Neuronal stem cell (in vitro differentiated cells): Measurements from ENCODE around the gene ARMH1.

Source experiments
- DNase-seq: peaks from one replicate; pipeline ENCODE4 v3.0.0-alpha.2; 2013; ENCODE audit warnings: low spot score
- H2AFZ ChIP-seq: one replicate; pipeline ENCODE4 v1.6.1; 2013; ENCODE audit warnings: mild to moderate bottlenecking, low read length, inconsistent platforms
- H2AK5ac ChIP-seq: 2 replicates; pipeline ENCODE4 v1.6.1; 2013; ENCODE audit warnings: low read depth, mild to moderate bottlenecking, inconsistent platforms, low read length, moderate library complexity, mixed read lengths
- H2BK120ac ChIP-seq: 2 replicates; pipeline ENCODE4 v1.6.1; 2013; ENCODE audit warnings: low read depth, mild to moderate bottlenecking, inconsistent platforms, low read length, moderate library complexity, mixed read lengths
- H2BK12ac ChIP-seq: one replicate; pipeline ENCODE4 v1.6.1; 2013; ENCODE audit warnings: low read length, inconsistent platforms
- H2BK15ac ChIP-seq: 2 replicates; pipeline ENCODE4 v1.6.1; 2013; ENCODE audit warnings: mild to moderate bottlenecking, low read length, inconsistent platforms, mixed read lengths
- H2BK5ac ChIP-seq: one replicate; pipeline ENCODE4 v1.6.1; 2013; ENCODE audit warnings: inconsistent platforms, mild to moderate bottlenecking, low read length, moderate library complexity
- H3K14ac ChIP-seq: one replicate; pipeline ENCODE4 v1.6.1; 2013; ENCODE audit warnings: low read length, inconsistent platforms
- H3K18ac ChIP-seq: 2 replicates; pipeline ENCODE4 v1.6.1; 2013; ENCODE audit warnings: low read length, inconsistent platforms
- H3K23ac ChIP-seq: 2 replicates; pipeline ENCODE4 v1.6.1; 2013; ENCODE audit warnings: low read depth, mild to moderate bottlenecking, mixed read lengths, low read length, inconsistent platforms; ENCODE audit not compliant: poor library complexity
- H3K27ac ChIP-seq: replicated peaks from 3 replicates; pipeline ENCODE4 v1.5.1; 2013; ENCODE audit warnings: low read length, inconsistent platforms
- H3K27me3 ChIP-seq, 3 experiments: 2 replicates each; pipeline ENCODE4 v1.6.1; 2013; ENCODE audit warnings: low read length in 3 of 3, mild to moderate bottlenecking in 2 of 3, inconsistent platforms in 1 of 3, low read depth in 1 of 3, mixed read lengths in 1 of 3, moderate library complexity in 1 of 3; ENCODE audit not compliant: control insufficient read depth in 3 of 3, insufficient read depth in 3 of 3
- H3K36me3 ChIP-seq, 2 donors: replicated peaks in 1 of 2; 2 replicates each; pipeline ENCODE4 v1.6.1; 2013; ENCODE audit warnings: low read length in 2 of 2; ENCODE audit not compliant: control insufficient read depth in 2 of 2, insufficient read depth in 2 of 2
- H3K4ac ChIP-seq: 2 replicates; pipeline ENCODE4 v1.6.1; 2013; ENCODE audit warnings: inconsistent platforms, mild to moderate bottlenecking, low read length, moderate library complexity
- H3K4me1 ChIP-seq, 2 donors: 1 replicate in 1 of 2; 2 replicates in 1 of 2; pipeline ENCODE4 v1.6.1; 2013; ENCODE audit warnings: low read length in 2 of 2, low read depth in 1 of 2; ENCODE audit not compliant: control insufficient read depth in 2 of 2, insufficient read depth in 1 of 2
- H3K4me2 ChIP-seq: one replicate; pipeline ENCODE4 v1.6.1; 2013; ENCODE audit warnings: mild to moderate bottlenecking, low read length, inconsistent platforms; ENCODE audit not compliant: insufficient read depth, poor library complexity, severe bottlenecking
- H3K4me3 ChIP-seq, 2 donors: 2 replicates each; pipeline ENCODE4 v1.5.1; 2013; ENCODE audit warnings: low read length in 2 of 2, mild to moderate bottlenecking in 2 of 2, inconsistent platforms in 1 of 2, moderate library complexity in 1 of 2
- H3K79me1 ChIP-seq: one replicate; pipeline ENCODE4 v1.6.1; 2013; ENCODE audit warnings: low read depth, mild to moderate bottlenecking, inconsistent platforms, low read length, moderate library complexity
- H3K9ac ChIP-seq: one replicate; pipeline ENCODE4 v1.6.1; 2013; ENCODE audit warnings: mild to moderate bottlenecking, low read depth, low read length, inconsistent platforms; ENCODE audit not compliant: poor library complexity
- H3K9me3 ChIP-seq, 2 donors: replicated peaks in 1 of 2; 2 replicates each; pipeline versions ENCODE3 to v1.6.1; 2013; ENCODE audit warnings: low read length in 2 of 2, mild to moderate bottlenecking in 2 of 2, inconsistent platforms in 1 of 2, low read depth in 1 of 2, mixed read lengths in 1 of 2, moderate library complexity in 1 of 2; ENCODE audit not compliant: control insufficient read depth in 2 of 2, insufficient read depth in 1 of 2
- H4K8ac ChIP-seq: one replicate; pipeline ENCODE4 v1.6.1; 2013; ENCODE audit warnings: low read depth, mild to moderate bottlenecking, inconsistent platforms, low read length, moderate library complexity
- H4K91ac ChIP-seq: one replicate; pipeline ENCODE4 v1.6.1; 2013; ENCODE audit warnings: low read length, low read depth, mild to moderate bottlenecking, inconsistent platforms; ENCODE audit not compliant: poor library complexity
- WGBS, 2 donors: extraction: QIAGEN DNeasy Blood & Tissue Kit; methylation state at CpG; one replicate each; pipeline ENCODE4 v1.1.7; 2013; ENCODE audit warnings: missing lambda C conversion rate in 2 of 2, mixed read lengths in 1 of 2; ENCODE audit not compliant: insufficient read length in 2 of 2, insufficient replicate concordance in 1 of 2; ENCODE audit errors: extremely low coverage in 2 of 2; 5-methylcytosine and 5-hydroxymethylcytosine counted together

The ARMH1 gene

DNA sequence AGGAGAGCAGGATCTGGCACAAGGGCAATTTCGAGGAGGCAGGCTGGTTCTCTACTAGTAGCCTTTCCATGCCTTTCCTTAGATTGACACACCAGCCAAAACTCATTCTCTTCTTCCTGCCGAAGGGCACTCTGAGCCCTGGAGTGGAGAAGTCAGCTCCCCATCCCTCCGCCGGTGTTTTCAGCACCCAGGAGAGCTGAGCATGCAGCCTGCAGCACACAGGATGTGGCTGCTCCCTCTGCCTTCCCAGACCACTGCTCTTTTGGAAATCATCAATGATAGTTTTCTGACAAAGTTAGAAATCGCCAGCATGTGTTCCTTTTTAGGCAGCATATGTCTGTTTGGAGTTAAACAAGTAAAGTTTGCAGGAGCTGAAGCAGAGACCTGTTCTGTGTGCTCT is 44.8 kb downstream of the ARMH1 start:
- Histone ChIP-seq H3K27ac (no peak overlapping the region), H3K4me1 (peaks cover 0 to 3% of the 10 kb centered on the region in 2 donors), H3K14ac (no peak overlapping the region), H3K4ac (no peak overlapping the region), H2BK5ac (no peak overlapping the region), H3K36me3 (no peaks in the 10 kb centered on the region), H2BK120ac (no peak overlapping the region), H2BK12ac (no peak overlapping the region), H3K79me1 (no peaks in the 10 kb centered on the region), H2BK15ac (no peak overlapping the region), H2AFZ (no peak overlapping the region), H4K91ac (no peak overlapping the region), H3K9ac (no peak overlapping the region), H4K8ac (no peak overlapping the region), H3K4me2 (no peak overlapping the region), H3K18ac (no peak overlapping the region), H3K27me3 (no peaks in the 10 kb centered on the region), H3K23ac (no peak overlapping the region), H3K4me3 (no peak overlapping the region), H3K9me3 (no peaks in the 10 kb centered on the region), H2AK5ac (no peak overlapping the region)
- DNase-seq: no peak
- WGBS, 2 donors: no CpG with 5 or more reads among the region's 5 CpGs

DNA sequence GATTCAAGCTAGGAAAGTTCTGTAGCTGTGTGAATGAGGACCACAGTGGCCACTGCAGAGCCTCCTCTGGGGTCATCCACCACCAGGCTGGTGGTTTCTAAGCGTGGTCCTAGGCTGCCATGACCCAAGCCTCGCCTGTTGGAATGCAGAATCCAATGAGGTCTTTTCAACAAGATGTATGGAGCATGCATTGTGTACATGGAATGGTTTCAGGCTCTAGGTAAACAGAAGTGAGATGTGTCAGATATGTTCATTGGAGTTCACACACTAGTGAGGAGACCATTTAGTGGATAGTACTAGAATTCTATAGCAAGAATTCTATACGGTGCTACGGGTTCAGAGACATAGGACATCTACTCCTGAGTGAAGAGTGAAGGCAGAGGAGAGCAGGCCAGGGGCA is 45.8 kb downstream of the ARMH1 start:
- Histone ChIP-seq H2BK15ac (no peak overlapping the region), H3K79me1 (no peaks in the 10 kb centered on the region), H2AK5ac (no peak overlapping the region), H3K9ac (no peak overlapping the region), H3K9me3 (no peaks in the 10 kb centered on the region), H3K27me3 (no peaks in the 10 kb centered on the region), H3K4me3 (no peak overlapping the region), H2BK120ac (no peak overlapping the region), H3K18ac (no peak overlapping the region), H3K4ac (no peak overlapping the region), H4K8ac (no peak overlapping the region), H3K27ac (no peak overlapping the region), H3K23ac (no peak overlapping the region), H4K91ac (no peak overlapping the region), H3K4me2 (no peak overlapping the region), H2AFZ (no peak overlapping the region), H2BK12ac (no peak overlapping the region), H3K4me1 (peaks cover 0 to 3% of the 10 kb centered on the region in 2 donors), H3K14ac (no peak overlapping the region), H3K36me3 (no peaks in the 10 kb centered on the region), H2BK5ac (no peak overlapping the region)
- DNase-seq: no peak
- no CpG with 5 or more reads among the region's 4 CpGs for WGBS, 2 donors

DNA sequence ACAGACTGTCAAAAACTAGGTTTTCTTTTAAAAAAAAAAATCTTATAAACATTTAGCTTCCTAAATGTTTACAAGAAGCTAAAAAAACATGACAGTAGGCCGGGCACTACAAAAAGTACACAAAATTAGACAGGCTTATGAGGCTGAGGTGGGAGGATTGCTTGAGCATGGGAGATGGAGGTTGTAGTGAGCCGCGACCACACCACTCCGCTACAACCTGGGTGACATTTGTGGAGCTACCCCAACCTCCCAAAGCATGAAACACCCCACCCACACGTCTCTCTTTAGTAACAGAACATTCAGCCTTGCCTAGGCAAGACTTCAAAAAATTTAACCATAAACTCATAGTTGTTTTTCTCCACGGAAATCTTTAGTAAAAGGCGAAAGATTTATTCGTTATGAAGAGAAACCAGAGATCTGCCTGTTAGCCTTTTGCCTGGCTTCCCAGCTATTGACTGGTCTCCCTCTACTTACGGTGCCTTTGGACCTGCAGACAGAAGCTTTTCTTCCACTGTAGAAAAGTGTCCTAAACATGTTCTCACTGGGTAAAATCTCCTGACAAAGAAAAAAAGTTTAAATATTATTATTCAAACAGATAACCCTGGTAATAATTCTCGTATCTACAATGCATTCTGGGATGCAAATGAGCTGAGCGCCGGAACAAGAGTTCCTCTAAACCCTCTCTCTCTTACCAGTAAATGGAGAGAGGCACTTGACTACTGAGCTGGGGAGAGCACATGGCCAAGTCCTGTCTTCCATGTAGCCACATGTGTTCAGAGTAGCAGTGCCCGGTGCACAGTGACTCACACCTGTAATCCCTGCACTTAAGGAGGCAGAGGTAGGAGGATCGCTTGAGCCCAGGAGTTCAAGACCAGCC is 47.2 kb downstream of the ARMH1 start:
- Histone ChIP-seq H3K4me1 (peaks cover 0 to 3% of the 10 kb centered on the region in 2 donors), H3K4ac (no peak overlapping the region), H3K79me1 (no peaks in the 10 kb centered on the region), H2AFZ (peak overlapping the region; percentile 12), H3K18ac (no peak overlapping the region), H2BK120ac (no peak overlapping the region), H4K91ac (no peak overlapping the region), H2BK12ac (no peak overlapping the region), H3K14ac (no peak overlapping the region), H3K27me3 (no peaks in the 10 kb centered on the region), H2AK5ac (no peak overlapping the region), H3K4me2 (no peak overlapping the region), H4K8ac (no peak overlapping the region), H2BK5ac (no peak overlapping the region), H3K4me3 (no peak overlapping the region), H3K27ac (no peak overlapping the region), H3K36me3 (no peaks in the 10 kb centered on the region), H2BK15ac (no peak overlapping the region), H3K9ac (no peak overlapping the region), H3K9me3 (no peaks in the 10 kb centered on the region), H3K23ac (peak overlapping the region; percentile 100)
- WGBS, 2 donors: no CpG with 5 or more reads among the region's 14 CpGs
- no peak for DNase-seq

DNA sequence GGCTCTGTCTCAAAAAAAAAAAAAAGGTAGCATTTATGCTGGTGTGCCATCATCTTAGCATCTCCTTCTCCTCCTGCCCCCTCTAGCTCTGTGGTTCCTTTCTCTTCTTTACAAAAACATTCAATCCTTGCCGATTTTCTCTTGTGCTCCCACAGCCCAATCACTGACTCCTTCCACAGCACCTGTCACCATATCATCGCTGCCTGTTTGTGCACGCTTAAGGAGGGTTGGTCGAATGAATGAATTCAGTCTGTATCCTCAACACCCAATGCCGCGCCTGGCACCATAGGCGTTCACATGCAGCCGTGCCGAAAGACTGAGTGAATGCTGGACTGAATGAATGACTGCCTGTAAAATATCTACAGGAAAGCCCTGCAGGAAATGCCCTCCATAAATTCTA is 48.5 kb downstream of the ARMH1 start:
- Histone ChIP-seq H3K27ac (no peak overlapping the region), H2BK120ac (no peak overlapping the region), H3K4me1 (no peaks in the 10 kb centered on the region), H3K27me3 (no peaks in the 10 kb centered on the region), H2BK12ac (no peak overlapping the region), H4K8ac (no peak overlapping the region), H3K23ac (no peak overlapping the region), H3K9ac (no peak overlapping the region), H2AK5ac (no peak overlapping the region), H3K9me3 (no peaks in the 10 kb centered on the region), H2AFZ (no peak overlapping the region), H3K18ac (no peak overlapping the region), H4K91ac (no peak overlapping the region), H3K4me2 (no peak overlapping the region), H3K36me3 (no peaks in the 10 kb centered on the region), H3K14ac (no peak overlapping the region), H3K4ac (no peak overlapping the region), H3K4me3 (no peak overlapping the region), H3K79me1 (no peaks in the 10 kb centered on the region), H2BK15ac (no peak overlapping the region), H2BK5ac (no peak overlapping the region)
- no CpG with 5 or more reads among the region's 9 CpGs for WGBS, 2 donors
- DNase-seq: no peak
